IMR-90 (cell line): ENCODE results near the gene MRPS10. TPM values are rescaled to one million over a fixed set of nuclear protein-coding genes. Genes with fewer than 3 reads are reported as not detected.

Experiments
- ATAC-seq: fragments of 200-7000 bp; cut with Tn5 transposase; 2 replicates; pipeline ENCODE4 v1.9.1; 2020; ENCODE audit warnings: low read depth, mild to moderate bottlenecking, moderate library complexity
- BruUV-seq: library from RNA; stranded (reverse); fragments of 400-500 nt; replicated peaks from 2 replicates; lab custom pipeline; 2021; lab: Mats Ljungman, UMichigan
- CTCF ChIA-PET: fragments of 300-600 bp; formaldehyde crosslinking; extraction: SDS; loops from one replicate; lab custom pipeline; 2021; ENCODE audit warnings: antibody characterized with exemption; lab: Yijun Ruan, JAX
- POLR2A ChIA-PET: fragments of 300-600 bp; sonication (Branson Sonifier 250); formaldehyde crosslinking; loops from one replicate; lab custom pipeline; 2022; ENCODE audit warnings: antibody characterized with exemption; ENCODE audit not compliant: unreplicated experiment; lab: Charles Lee
- DNase-seq: peaks from one replicate; pipeline ENCODE4 v3.0.0; 2013
- H2AFZ ChIP-seq: replicated peaks from 2 replicates; pipeline ENCODE3; 2013; ENCODE audit warnings: low read length, mild to moderate bottlenecking; ENCODE audit not compliant: poor library complexity
- H2AK5ac ChIP-seq: 2 replicates; pipeline ENCODE4 v1.6.1; 2013; ENCODE audit warnings: low read depth, low read length, inconsistent platforms
- H2AK9ac ChIP-seq: replicated peaks from 2 replicates; pipeline ENCODE3; 2013; ENCODE audit warnings: mild to moderate bottlenecking, low read depth, low read length, moderate library complexity; ENCODE audit not compliant: poor library complexity
- H2BK120ac ChIP-seq: 2 replicates; pipeline ENCODE4 v1.6.1; 2013; ENCODE audit warnings: low read depth, low read length, inconsistent platforms
- H2BK15ac ChIP-seq: 3 replicates; pipeline ENCODE4 v1.6.1; 2013; ENCODE audit warnings: low read depth, low read length, inconsistent platforms
- H2BK20ac ChIP-seq: 2 replicates; pipeline ENCODE4 v1.6.1; 2013; ENCODE audit warnings: low read depth, mild to moderate bottlenecking, inconsistent platforms, low read length, moderate library complexity
- H2BK5ac ChIP-seq: 2 replicates; pipeline ENCODE4 v1.6.1; 2013; ENCODE audit warnings: mild to moderate bottlenecking, low read depth, low read length, inconsistent platforms; ENCODE audit not compliant: poor library complexity, severe bottlenecking
- H3K14ac ChIP-seq: replicated peaks from 2 replicates; pipeline ENCODE4 v1.6.1; 2013; ENCODE audit warnings: low read depth, low read length, inconsistent platforms
- H3K18ac ChIP-seq: 2 replicates; pipeline ENCODE4 v1.6.1; 2013; ENCODE audit warnings: low read depth, low read length, control low read depth
- H3K23ac ChIP-seq: 2 replicates; pipeline ENCODE4 v1.6.1; 2013; ENCODE audit warnings: low read depth, low read length, inconsistent platforms
- H3K27ac ChIP-seq: 2 replicates; pipeline ENCODE4 v1.5.1; 2013; ENCODE audit warnings: mild to moderate bottlenecking, control low read depth, low read length; ENCODE audit not compliant: insufficient read depth
- H3K27me3 ChIP-seq: 2 replicates; pipeline ENCODE4 v1.6.1; 2013; ENCODE audit warnings: low read length; ENCODE audit not compliant: control insufficient read depth, insufficient read depth
- H3K36me3 ChIP-seq: 2 replicates; pipeline ENCODE4 v1.6.1; 2013; ENCODE audit warnings: low read length, mixed read lengths; ENCODE audit not compliant: control insufficient read depth, insufficient read depth
- H3K4ac ChIP-seq: 2 replicates; pipeline ENCODE4 v1.6.1; 2013; ENCODE audit warnings: low read depth, low read length, inconsistent platforms
- H3K4me1 ChIP-seq: 2 replicates; pipeline ENCODE4 v1.6.1; 2013; ENCODE audit warnings: low read length, mixed read lengths; ENCODE audit not compliant: control insufficient read depth, insufficient read depth
- H3K4me2 ChIP-seq: 2 replicates; pipeline ENCODE4 v1.6.1; 2013; ENCODE audit warnings: low read depth, mild to moderate bottlenecking, control low read depth, low read length, moderate library complexity
- H3K4me3 ChIP-seq: 2 replicates; pipeline ENCODE4 v1.5.1; 2013; ENCODE audit warnings: low read depth, mild to moderate bottlenecking, control low read depth, low read length, moderate library complexity; ENCODE audit not compliant: insufficient read depth
- H3K56ac ChIP-seq: 2 replicates; pipeline ENCODE4 v1.6.1; 2013; ENCODE audit warnings: low read length, inconsistent platforms; ENCODE audit not compliant: insufficient read depth; ENCODE audit errors: extremely low read depth
- H3K79me1 ChIP-seq, 2 experiments: 2 replicates each; pipeline ENCODE4 v1.6.1; 2013; ENCODE audit warnings: low read length in 2 of 2, inconsistent platforms in 1 of 2, low read depth in 1 of 2
- H3K9ac ChIP-seq: 2 replicates; pipeline ENCODE4 v1.6.1; 2013; ENCODE audit warnings: low read depth, low read length, control low read depth
- H3K9me1 ChIP-seq: 2 replicates; pipeline ENCODE4 v1.6.1; 2013; ENCODE audit warnings: low read length, inconsistent platforms; ENCODE audit not compliant: insufficient read depth
- H3K9me3 ChIP-seq: 2 replicates; pipeline ENCODE4 v1.6.1; 2013; ENCODE audit warnings: low read length; ENCODE audit not compliant: control insufficient read depth, insufficient read depth
- H4K20me1 ChIP-seq: 2 replicates; pipeline ENCODE4 v1.6.1; 2013; ENCODE audit warnings: low read length, inconsistent platforms; ENCODE audit not compliant: insufficient read depth
- H4K5ac ChIP-seq: 2 replicates; pipeline ENCODE4 v1.6.1; 2013; ENCODE audit warnings: mild to moderate bottlenecking, low read depth, low read length, control low read depth
- H4K8ac ChIP-seq, 2 experiments: 2 replicates each; pipeline ENCODE4 v1.6.1; 2013; ENCODE audit warnings: low read depth in 2 of 2, low read length in 2 of 2, control low read depth in 1 of 2, inconsistent platforms in 1 of 2
- H4K91ac ChIP-seq: 2 replicates; pipeline ENCODE4 v1.6.1; 2013; ENCODE audit warnings: low read depth, low read length, inconsistent platforms; ENCODE audit not compliant: insufficient read depth
- BHLHE40 ChIP-seq: fragments of 150-350 bp; IDR thresholded peaks from 2 replicates; pipeline ENCODE4 v1.6.1; 2016; ENCODE audit warnings: mild to moderate bottlenecking, low read depth, low read length
- CEBPB ChIP-seq: IDR thresholded peaks from 2 replicates; pipeline ENCODE4 v1.6.1; 2012; ENCODE audit warnings: low read depth, low read length, improper control_type of control experiment
- CHD1 ChIP-seq: IDR thresholded peaks from 2 replicates; pipeline ENCODE4 v1.6.1; 2012; ENCODE audit warnings: low read depth, low read length, improper control_type of control experiment
- MAFK ChIP-seq: IDR thresholded peaks from 2 replicates; pipeline ENCODE4 v1.6.1; 2012; ENCODE audit warnings: low read depth, low read length, improper control_type of control experiment
- MXI1 ChIP-seq: IDR thresholded peaks from 2 replicates; pipeline ENCODE4 v1.6.1; 2012; ENCODE audit warnings: low read depth, mild to moderate bottlenecking, low read length, moderate library complexity, borderline replicate concordance
- NFE2L2 ChIP-seq: fragments of 150-350 bp; IDR thresholded peaks from 2 replicates; pipeline ENCODE4 v1.6.1; 2016; ENCODE audit warnings: low read depth, mild to moderate bottlenecking, low read length
- POLR2A ChIP-seq: IDR thresholded peaks from 2 replicates; pipeline ENCODE4 v1.6.1; 2012; ENCODE audit warnings: mild to moderate bottlenecking, low read depth, low read length
- RAD21 ChIP-seq: IDR thresholded peaks from 2 replicates; pipeline ENCODE4 v1.6.1; 2012; ENCODE audit warnings: low read length, improper control_type of control experiment
- RFX5 ChIP-seq: IDR thresholded peaks from 2 replicates; pipeline ENCODE4 v1.8.0; 2012; ENCODE audit warnings: low read depth, mild to moderate bottlenecking, low read length, moderate library complexity
- SMC3 ChIP-seq: fragments of 150-350 bp; IDR thresholded peaks from 2 replicates; pipeline ENCODE4 v1.6.1; 2016; ENCODE audit warnings: low read depth, mild to moderate bottlenecking, antibody characterized with exemption, low read length, moderate library complexity
- WGBS, 2 experiments: methylation state at CpG; one replicate each; pipeline versions ENCODE4 v1.1.5 to v1.1.7; 2013; ENCODE audit warnings: missing lambda C conversion rate in 2 of 2; ENCODE audit not compliant: insufficient read length in 1 of 2; ENCODE audit errors: extremely low coverage in 2 of 2; 5-methylcytosine and 5-hydroxymethylcytosine counted together
- dilution Hi-C: fragments of 300-500 bp; cut with HindIII; formaldehyde crosslinking; loops from one replicate; pipeline ENCODE4 v1.14.3; 2018; ENCODE audit warnings: low sequenced_read_pairs; ENCODE audit not compliant: unreplicated experiment
- in situ Hi-C: fragments of 300-500 bp; cut with MboI; formaldehyde crosslinking; loops from 3 replicates; pipeline ENCODE4 v1.14.3; 2019; ENCODE audit warnings: low sequenced_read_pairs, inconsistent platforms, mixed read lengths
- intact Hi-C: fragments of 100-400 bp; cut with micrococcal nuclease; formaldehyde crosslinking; loops from 2 replicates; pipeline ENCODE4 v1.10.0; 2022
- polyA plus RNA-seq, 3 experiments: library from polyadenylated mRNA; depleted of rRNA; stranded (reverse); fragments of >200 nt; gene quantifications; 2 replicates each; pipeline ENCODE4 v1.2.3, GENCODE V29; 2012; ENCODE audit warnings: low replicate concordance in 1 of 3
- total RNA-seq: library from RNA; depleted of rRNA; stranded (reverse); fragments of >200 nt; gene quantifications from 2 replicates; pipeline ENCODE4 v1.2.3, GENCODE V29; 2012
- TF ChIP-seq, protein P1 (sequence below): conservative IDR thresholded peaks from 2 replicates; pipeline ENCODE4 v1.5.1; 2012; ENCODE audit warnings: mild to moderate bottlenecking, low read depth, low read length, improper control_type of control experiment
- TF ChIP-seq, protein P2 (sequence below): fragments of 150-350 bp; IDR thresholded peaks from 2 replicates; pipeline ENCODE4 v1.6.1; 2017; ENCODE audit warnings: mild to moderate bottlenecking, antibody characterized with exemption, low read length, low read depth

The MRPS10 gene
- total and polyA plus RNA-seq, 2 of the 4 experiments (the other 2 are of a cell fraction) = 28.5 to 47.0 TPM

DNA sequence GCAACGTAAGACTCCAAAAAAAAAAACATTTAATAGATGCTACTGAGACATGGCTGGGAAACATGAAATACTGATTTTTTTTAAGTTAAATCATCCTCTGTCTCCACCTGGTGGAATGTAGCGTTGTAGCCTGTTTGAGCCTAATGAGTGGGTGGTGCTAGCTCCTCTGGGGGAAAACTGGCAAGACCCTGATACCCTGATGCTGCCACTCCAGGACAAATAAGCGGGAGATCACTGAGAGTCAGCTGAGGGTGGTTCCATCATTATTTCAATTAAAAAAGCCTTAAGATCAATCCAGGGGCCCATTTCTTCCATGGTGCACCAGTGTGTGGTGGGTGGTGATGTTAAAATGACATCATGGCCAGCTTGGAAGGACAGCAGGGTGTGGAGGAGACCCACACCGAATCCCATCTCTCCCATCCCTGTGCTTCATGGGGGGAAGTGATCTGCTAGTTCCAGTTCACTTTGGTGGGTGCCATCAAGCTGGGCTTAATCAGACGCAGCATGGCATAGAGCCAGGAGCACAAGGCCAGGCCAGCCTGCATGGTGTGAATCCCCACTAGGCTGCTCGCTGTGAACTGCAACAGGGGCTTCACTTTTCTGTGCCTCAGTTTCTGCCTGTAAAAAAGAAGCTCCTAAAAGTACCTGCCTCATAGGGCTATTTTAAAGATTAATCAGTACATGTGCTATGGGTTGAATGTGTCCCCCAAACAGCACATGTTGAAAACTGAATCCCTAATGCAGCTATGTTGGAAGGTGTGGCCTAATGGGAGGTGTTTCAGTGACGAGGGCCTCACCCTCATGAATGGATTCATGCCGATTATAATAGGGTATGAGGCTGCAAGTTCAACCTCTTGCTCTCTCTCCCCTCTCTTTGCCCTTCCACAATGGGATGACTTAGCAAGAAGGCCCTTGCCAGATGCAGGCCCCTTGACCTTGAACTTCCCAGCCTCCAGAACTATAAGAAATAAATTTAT is 13.0 kb upstream of the MRPS10 start:
- POLR2A ChIA-PET = no interaction called here
- CTCF ChIA-PET = interaction anchor here (0.7 kb wide), 1 partner anchor 321 kb away, joined by 3 read pairs; no protein-coding TSS in a partner anchor

More for the DNA sequence above, 13.0 kb upstream of the MRPS10 start:
- ATAC-seq (no peak), DNase-seq (peak; percentile 33)
- Histone ChIP-seq H3K23ac (no peak overlapping the region), H2BK15ac (no peak overlapping the region), H3K9me1 (peaks cover 22% of the 10 kb centered on the region), H3K79me1 (peaks cover 3 to 25% of the 10 kb centered on the region in 2 experiments; a peak in 2 of 4 replicates), H3K27ac (no peak overlapping the region), H3K4me2 (no peak overlapping the region), H4K8ac (peak overlapping the region in 1 of 2 experiments; percentile 44; a peak in 1 of 4 replicates), H2AK5ac (peak overlapping the region; percentile 30; the same call in 1 of the 2 replicates), H4K91ac (no peak overlapping the region), H4K20me1 (no peaks in the 10 kb centered on the region), H2AFZ (no peak overlapping the region), H3K4ac (no peak overlapping the region), H4K5ac (no peak overlapping the region), H3K56ac (no peak overlapping the region), H2AK9ac (peak overlapping the region; percentile 30), H3K4me1 (peaks cover 13% of the 10 kb centered on the region), H3K18ac (no peak overlapping the region), H2BK120ac (no peak overlapping the region), H3K36me3 (peaks cover 26% of the 10 kb centered on the region), H2BK20ac (no peak overlapping the region), H3K9me3 (no peaks in the 10 kb centered on the region), H2BK5ac (no peak overlapping the region), H3K4me3 (no peak overlapping the region), H3K14ac (no peak overlapping the region), H3K27me3 (no peaks in the 10 kb centered on the region), H3K9ac (no peak overlapping the region)
- in situ Hi-C loops (no loop called here), dilution Hi-C loops (no loop called here), intact Hi-C loops (no loop called here)
- TF ChIP-seq NFE2L2 (no peak), POLR2A (no peak), CEBPB (no peak), MXI1 (no peak), CHD1 (no peak), RFX5 (no peak), BHLHE40 (no peak), SMC3 (peak; percentile 43; the same call in 1 of the 2 replicates), MAFK (no peak), RAD21 (peak; percentile 46)
- TF ChIP-seq, protein P1, sequence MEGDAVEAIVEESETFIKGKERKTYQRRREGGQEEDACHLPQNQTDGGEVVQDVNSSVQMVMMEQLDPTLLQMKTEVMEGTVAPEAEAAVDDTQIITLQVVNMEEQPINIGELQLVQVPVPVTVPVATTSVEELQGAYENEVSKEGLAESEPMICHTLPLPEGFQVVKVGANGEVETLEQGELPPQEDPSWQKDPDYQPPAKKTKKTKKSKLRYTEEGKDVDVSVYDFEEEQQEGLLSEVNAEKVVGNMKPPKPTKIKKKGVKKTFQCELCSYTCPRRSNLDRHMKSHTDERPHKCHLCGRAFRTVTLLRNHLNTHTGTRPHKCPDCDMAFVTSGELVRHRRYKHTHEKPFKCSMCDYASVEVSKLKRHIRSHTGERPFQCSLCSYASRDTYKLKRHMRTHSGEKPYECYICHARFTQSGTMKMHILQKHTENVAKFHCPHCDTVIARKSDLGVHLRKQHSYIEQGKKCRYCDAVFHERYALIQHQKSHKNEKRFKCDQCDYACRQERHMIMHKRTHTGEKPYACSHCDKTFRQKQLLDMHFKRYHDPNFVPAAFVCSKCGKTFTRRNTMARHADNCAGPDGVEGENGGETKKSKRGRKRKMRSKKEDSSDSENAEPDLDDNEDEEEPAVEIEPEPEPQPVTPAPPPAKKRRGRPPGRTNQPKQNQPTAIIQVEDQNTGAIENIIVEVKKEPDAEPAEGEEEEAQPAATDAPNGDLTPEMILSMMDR = peak; percentile 41
- TF ChIP-seq, protein P2, sequence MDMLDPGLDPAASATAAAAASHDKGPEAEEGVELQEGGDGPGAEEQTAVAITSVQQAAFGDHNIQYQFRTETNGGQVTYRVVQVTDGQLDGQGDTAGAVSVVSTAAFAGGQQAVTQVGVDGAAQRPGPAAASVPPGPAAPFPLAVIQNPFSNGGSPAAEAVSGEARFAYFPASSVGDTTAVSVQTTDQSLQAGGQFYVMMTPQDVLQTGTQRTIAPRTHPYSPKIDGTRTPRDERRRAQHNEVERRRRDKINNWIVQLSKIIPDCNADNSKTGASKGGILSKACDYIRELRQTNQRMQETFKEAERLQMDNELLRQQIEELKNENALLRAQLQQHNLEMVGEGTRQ = no peak
- BruUV-seq = no TSS peak
- WGBS, 2 experiments = 40% methylated on average over 1 of the region's 8 CpGs; no CpG with 5 or more reads in 1 of the 2 experiments
